ENCODE results near the gene PBX4. TPM values are rescaled to one million over a fixed set of nuclear protein-coding genes. Genes with fewer than 3 reads are reported as not detected.

Gene PBX4
- total RNA-seq, 1 experiment from 2014 or later, result 11.6 TPM

DNA sequence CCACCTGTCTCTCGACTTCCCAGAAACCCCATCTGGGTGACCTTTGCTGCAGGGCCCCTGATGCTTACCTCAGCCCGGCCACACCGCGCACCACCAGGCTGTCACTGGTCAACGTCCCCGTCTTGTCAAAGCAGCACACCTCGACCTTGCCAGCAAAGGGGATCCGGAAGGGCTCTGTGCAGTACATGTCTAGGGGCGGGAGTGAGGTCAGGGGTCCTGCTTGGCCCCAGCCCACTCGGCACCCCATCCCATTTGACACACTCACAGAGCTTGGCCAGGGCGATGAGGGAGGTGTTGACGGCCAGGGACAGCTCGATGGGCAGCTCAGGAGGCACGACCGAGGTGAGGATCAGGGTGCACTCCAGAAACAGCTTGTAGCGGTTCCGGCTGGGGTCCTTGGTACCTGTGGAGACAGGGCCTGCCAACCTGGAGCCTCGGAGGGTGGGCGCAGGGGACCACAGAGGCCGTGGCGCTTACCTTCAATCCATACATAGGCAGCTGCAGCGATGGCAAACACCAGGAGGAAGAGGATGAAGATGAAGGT is 36.6 kb upstream of the PBX4 start:
- H3K27ac ChIP-seq (ENCODE audit: low read depth, low read length), result no peak overlapping the region

More for the DNA sequence above, 36.6 kb upstream of the PBX4 start:
- ATAC-seq (no peak), DNase-seq (ENCODE audit: low read depth, low spot score) (no peak)
- ChIA-PET CTCF (no interaction called here), RAD21 (ENCODE audit: low non-redundant PET in 1 of 2, low total read pairs in 2 of 2, uncharacterized antibody in 2 of 2, unreplicated experiment in 2 of 2) (no interaction called here), POLR2A (no interaction called here)
- no peak overlapping the region for H3K4me2 ChIP-seq (ENCODE audit: low read length)
- H3K4me3 ChIP-seq (replicated peaks in 1 of 2; ENCODE audit: low read depth in 1 of 2, low read length in 2 of 2), result no peak overlapping the region
- H3K4me1 ChIP-seq (ENCODE audit: control insufficient read depth in 1 of 2, insufficient read depth in 2 of 2, low read length in 2 of 2), result peaks cover 0 to 6% of the 10 kb centered on the region in 2 experiments; a peak in 1 of 4 replicates
- H3K9me2 ChIP-seq (ENCODE audit: insufficient read depth), result no peaks in the 10 kb centered on the region
- no peak overlapping the region for H2AFZ ChIP-seq (ENCODE audit: low read depth, low read length, poor library complexity, severe bottlenecking)
- H3K27me3 ChIP-seq (ENCODE audit: insufficient read depth, low read length), result no peaks in the 10 kb centered on the region
- peaks cover 13% of the 10 kb centered on the region for H3K79me2 ChIP-seq (ENCODE audit: insufficient read depth, low read length)
- no peak overlapping the region for H3K9ac ChIP-seq (ENCODE audit: low read length)
- TF ChIP-seq CTCF (IDR thresholded peaks at IDR 0.05 in 2 of 3, conservative IDR thresholded peaks at IDR 0.05 in 1 of 3; ENCODE audit: borderline replicate concordance in 1 of 3, insufficient read depth in 1 of 3, low read depth in 2 of 3, low read length in 2 of 3), result no peak
- no peak for TF ChIP-seq EZH2 (IDR thresholded peaks at IDR 0.05)
- no peak for TF ChIP-seq SIN3A (IDR thresholded peaks at IDR 0.05; ENCODE audit: low read depth)
- no peak for TF ChIP-seq YY1 (IDR thresholded peaks at IDR 0.05; ENCODE audit: extremely low read depth, insufficient replicate concordance, low read depth, low read length)
- TF ChIP-seq, protein P1, sequence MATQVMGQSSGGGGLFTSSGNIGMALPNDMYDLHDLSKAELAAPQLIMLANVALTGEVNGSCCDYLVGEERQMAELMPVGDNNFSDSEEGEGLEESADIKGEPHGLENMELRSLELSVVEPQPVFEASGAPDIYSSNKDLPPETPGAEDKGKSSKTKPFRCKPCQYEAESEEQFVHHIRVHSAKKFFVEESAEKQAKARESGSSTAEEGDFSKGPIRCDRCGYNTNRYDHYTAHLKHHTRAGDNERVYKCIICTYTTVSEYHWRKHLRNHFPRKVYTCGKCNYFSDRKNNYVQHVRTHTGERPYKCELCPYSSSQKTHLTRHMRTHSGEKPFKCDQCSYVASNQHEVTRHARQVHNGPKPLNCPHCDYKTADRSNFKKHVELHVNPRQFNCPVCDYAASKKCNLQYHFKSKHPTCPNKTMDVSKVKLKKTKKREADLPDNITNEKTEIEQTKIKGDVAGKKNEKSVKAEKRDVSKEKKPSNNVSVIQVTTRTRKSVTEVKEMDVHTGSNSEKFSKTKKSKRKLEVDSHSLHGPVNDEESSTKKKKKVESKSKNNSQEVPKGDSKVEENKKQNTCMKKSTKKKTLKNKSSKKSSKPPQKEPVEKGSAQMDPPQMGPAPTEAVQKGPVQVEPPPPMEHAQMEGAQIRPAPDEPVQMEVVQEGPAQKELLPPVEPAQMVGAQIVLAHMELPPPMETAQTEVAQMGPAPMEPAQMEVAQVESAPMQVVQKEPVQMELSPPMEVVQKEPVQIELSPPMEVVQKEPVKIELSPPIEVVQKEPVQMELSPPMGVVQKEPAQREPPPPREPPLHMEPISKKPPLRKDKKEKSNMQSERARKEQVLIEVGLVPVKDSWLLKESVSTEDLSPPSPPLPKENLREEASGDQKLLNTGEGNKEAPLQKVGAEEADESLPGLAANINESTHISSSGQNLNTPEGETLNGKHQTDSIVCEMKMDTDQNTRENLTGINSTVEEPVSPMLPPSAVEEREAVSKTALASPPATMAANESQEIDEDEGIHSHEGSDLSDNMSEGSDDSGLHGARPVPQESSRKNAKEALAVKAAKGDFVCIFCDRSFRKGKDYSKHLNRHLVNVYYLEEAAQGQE (IDR thresholded peaks at IDR 0.05; ENCODE audit: low read depth), result no peak
- no peak for TF ChIP-seq ELF1 (IDR thresholded peaks at IDR 0.05; ENCODE audit: borderline replicate concordance, low read depth)
- no peak for TF ChIP-seq CEBPB (IDR thresholded peaks at IDR 0.05; ENCODE audit: low read depth)
- TF ChIP-seq CBX3 (IDR thresholded peaks at IDR 0.05; ENCODE audit: low read depth), result no peak
- no peak for TF ChIP-seq FOSL1 (IDR thresholded peaks at IDR 0.05; ENCODE audit: low read depth)
- no peak for TF ChIP-seq EGR1 (IDR thresholded peaks at IDR 0.05; ENCODE audit: low read depth)
- no peaks in the 10 kb centered on the region for H4K20me1 ChIP-seq (ENCODE audit: insufficient read depth)
- intact Hi-C loops (cut with micrococcal nuclease), result no loop called here
- no TSS peak for BruUV-seq (replicated peaks)
- H3K36me3 ChIP-seq (ENCODE audit: control insufficient read depth in 1 of 2, insufficient read depth in 2 of 2, low read length in 2 of 2), result peaks cover 56 to 61% of the 10 kb centered on the region in 2 experiments
- no peaks in the 10 kb centered on the region for H3K9me3 ChIP-seq (ENCODE audit: control insufficient read depth in 1 of 2, insufficient read depth in 1 of 2, low read depth in 1 of 2, low read length in 2 of 2)
